GM23338 (cell line): ENCODE measurements around the gene CIC. TPM values are rescaled to one million over a fixed set of nuclear protein-coding genes. Genes with fewer than 3 reads are reported as not detected.

Experiments
- ATAC-seq: fragments of 200-7000 bp; cut with Tn5 transposase; 3 replicates; pipeline ENCODE4 v1.9.1; 2020
- DNase-seq: peaks from one replicate; pipeline ENCODE4 v3.0.0-alpha.2; 2015; ENCODE audit warnings: low spot score
- H2AFZ ChIP-seq: fragments of 200-600 bp; sonication (generic); 2 replicates; pipeline ENCODE4 v1.8.0; 2016; ENCODE audit warnings: antibody characterized with exemption, mild to moderate bottlenecking, moderate library complexity
- H3F3A ChIP-seq: fragments of 200-600 bp; sonication (generic); replicated peaks from 2 replicates; pipeline ENCODE4 v1.8.0; 2017; ENCODE audit warnings: antibody characterized with exemption, mixed run types, low read depth
- H3K27ac ChIP-seq: fragments of 200-600 bp; sonication (generic); 2 replicates; pipeline ENCODE4 v1.6.1; 2016; ENCODE audit warnings: low read depth
- H3K27me3 ChIP-seq: fragments of 200-600 bp; sonication (generic); 2 replicates; pipeline ENCODE4 v1.8.0; 2016; ENCODE audit warnings: mild to moderate bottlenecking, mixed run types, moderate library complexity; ENCODE audit not compliant: insufficient read depth
- H3K36me3 ChIP-seq: fragments of 200-600 bp; sonication (generic); 2 replicates; pipeline ENCODE4 v1.8.0; 2016; ENCODE audit warnings: mild to moderate bottlenecking; ENCODE audit not compliant: insufficient read depth
- H3K4me1 ChIP-seq: fragments of 200-600 bp; sonication (generic); 2 replicates; pipeline ENCODE4 v1.8.0; 2016; ENCODE audit warnings: mild to moderate bottlenecking, moderate library complexity; ENCODE audit not compliant: insufficient read depth
- H3K4me2 ChIP-seq: fragments of 200-600 bp; sonication (generic); 2 replicates; pipeline ENCODE4 v1.7.1; 2017; ENCODE audit warnings: mixed run types
- H3K4me3 ChIP-seq: fragments of 200-600 bp; sonication (generic); 2 replicates; pipeline ENCODE4 v1.6.1; 2016; ENCODE audit warnings: mixed run types
- H3K79me2 ChIP-seq: fragments of 200-600 bp; sonication (generic); replicated peaks from 2 replicates; pipeline ENCODE4 v1.8.0; 2017; ENCODE audit warnings: mild to moderate bottlenecking; ENCODE audit not compliant: insufficient read depth
- H3K9me2 ChIP-seq: fragments of 200-600 bp; sonication (generic); 2 replicates; pipeline ENCODE4 v1.8.0; 2017; ENCODE audit not compliant: insufficient read depth
- H4K20me1 ChIP-seq: fragments of 200-600 bp; sonication (generic); replicated peaks from 2 replicates; pipeline ENCODE4 v1.8.0; 2017; ENCODE audit warnings: mild to moderate bottlenecking; ENCODE audit not compliant: insufficient read depth
- H3K27ac Mint-ChIP-seq: 2 replicates; pipeline ENCODE4 v1.8.0; 2020; ENCODE audit warnings: inconsistent platforms, mild to moderate bottlenecking, moderate library complexity, mixed read lengths
- H3K27me3 Mint-ChIP-seq: 3 replicates; pipeline ENCODE4 v1.8.0; 2022; ENCODE audit warnings: low read depth, mild to moderate bottlenecking, moderate library complexity, mixed read lengths, inconsistent platforms; ENCODE audit not compliant: insufficient read depth, poor library complexity
- H3K36me3 Mint-ChIP-seq: 3 replicates; pipeline ENCODE4 v1.8.0; 2021; ENCODE audit warnings: low read depth, mild to moderate bottlenecking, inconsistent platforms, moderate library complexity, mixed read lengths
- H3K4me1 Mint-ChIP-seq: 3 replicates; pipeline ENCODE4 v1.8.0; 2020; ENCODE audit warnings: mild to moderate bottlenecking, inconsistent platforms, mixed read lengths
- H3K4me3 Mint-ChIP-seq: 3 replicates; pipeline ENCODE4 v1.8.0; 2021; ENCODE audit warnings: moderate library complexity, mild to moderate bottlenecking, inconsistent platforms, mixed read lengths
- H3K9me3 Mint-ChIP-seq: 3 replicates; pipeline ENCODE4 v1.8.0; 2020; ENCODE audit warnings: moderate library complexity, mild to moderate bottlenecking, inconsistent platforms, mixed read lengths
- EZH2phosphoT487 ChIP-seq: fragments of 200-600 bp; sonication (generic); IDR thresholded peaks from one replicate; pipeline ENCODE4 v1.8.1; 2018; ENCODE audit warnings: antibody characterized with exemption; ENCODE audit not compliant: unreplicated experiment
- NANOG ChIP-seq: IDR thresholded peaks from 2 replicates; pipeline ENCODE4 v1.6.1; 2016; ENCODE audit warnings: antibody characterized with exemption, borderline replicate concordance
- POLR2AphosphoS5 ChIP-seq: IDR thresholded peaks from 2 replicates; pipeline ENCODE4 v1.6.1; 2016; ENCODE audit warnings: antibody characterized with exemption, low read depth
- ZNF114 ChIP-seq: fragments of 250-450 bp; sonication (Bioruptor Pico); IDR thresholded peaks from 2 replicates; pipeline ENCODE4 v1.5.0; 2020; ENCODE audit warnings: mild to moderate bottlenecking, moderate library complexity
- ZNF331 ChIP-seq: fragments of 250-450 bp; sonication (Bioruptor Pico); IDR thresholded peaks from 2 replicates; pipeline ENCODE4 v1.5.0; 2020; ENCODE audit warnings: low read depth, mild to moderate bottlenecking, moderate library complexity
- polyA plus RNA-seq: library from polyadenylated mRNA; unstranded; fragments of >200 nt; fragmentation: Nextera tagmentation; extraction: Ambion mirVana; gene quantifications from 2 replicates; pipeline ENCODE4 v1.2.1, GENCODE V29; 2016
- total RNA-seq: library from RNA; depleted of rRNA; stranded (reverse); fragments of >200 nt; shearing (Covaris generic); gene quantifications from 2 replicates; pipeline ENCODE4 v1.2.3, GENCODE V29; 2014
- TF ChIP-seq, protein P1 (sequence below), 2 experiments: fragments of 200-600 bp in 1 of 2; sonication (generic) in 1 of 2; conservative IDR thresholded peaks; 2 replicates each; pipeline versions ENCODE4 v1.5.1 to v1.6.1; 2016 to 2017; ENCODE audit warnings: antibody characterized with exemption in 2 of 2, low read depth in 2 of 2, mild to moderate bottlenecking in 2 of 2, moderate library complexity in 1 of 2
- TF ChIP-seq, protein P2 (sequence below): IDR thresholded peaks from one replicate; pipeline ENCODE4 v1.6.1; 2018; ENCODE audit warnings: antibody characterized with exemption; ENCODE audit not compliant: unreplicated experiment
- TF ChIP-seq, protein P3 (sequence below): IDR thresholded peaks from 2 replicates; pipeline ENCODE4 v1.6.1; 2016; ENCODE audit warnings: antibody characterized with exemption

CIC gene
- total and polyA plus RNA-seq, 2 experiments from 2014 or later: 13.2 to 42.0 TPM

DNA sequence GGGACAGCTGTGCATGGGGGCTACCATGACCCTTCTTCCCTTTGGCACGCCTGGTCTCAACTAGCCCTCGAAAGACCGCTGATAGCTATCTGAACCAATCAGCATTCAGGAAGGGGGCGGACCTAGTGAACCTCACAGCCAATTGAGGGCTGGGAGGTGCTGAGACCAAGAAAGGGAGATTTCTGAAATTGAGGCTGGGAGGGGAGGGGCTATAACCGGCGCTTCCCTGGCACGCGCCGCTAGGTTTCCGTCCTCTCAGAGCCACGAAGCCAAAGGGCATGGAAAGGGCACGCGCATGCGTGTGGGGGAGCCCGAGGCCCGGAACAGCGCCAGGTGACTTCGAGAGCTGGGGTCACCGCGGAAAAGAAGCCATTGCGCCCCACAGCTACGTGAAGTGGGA, 37.6 kb downstream of the CIC start (continued):
- TF ChIP-seq, protein P1, sequence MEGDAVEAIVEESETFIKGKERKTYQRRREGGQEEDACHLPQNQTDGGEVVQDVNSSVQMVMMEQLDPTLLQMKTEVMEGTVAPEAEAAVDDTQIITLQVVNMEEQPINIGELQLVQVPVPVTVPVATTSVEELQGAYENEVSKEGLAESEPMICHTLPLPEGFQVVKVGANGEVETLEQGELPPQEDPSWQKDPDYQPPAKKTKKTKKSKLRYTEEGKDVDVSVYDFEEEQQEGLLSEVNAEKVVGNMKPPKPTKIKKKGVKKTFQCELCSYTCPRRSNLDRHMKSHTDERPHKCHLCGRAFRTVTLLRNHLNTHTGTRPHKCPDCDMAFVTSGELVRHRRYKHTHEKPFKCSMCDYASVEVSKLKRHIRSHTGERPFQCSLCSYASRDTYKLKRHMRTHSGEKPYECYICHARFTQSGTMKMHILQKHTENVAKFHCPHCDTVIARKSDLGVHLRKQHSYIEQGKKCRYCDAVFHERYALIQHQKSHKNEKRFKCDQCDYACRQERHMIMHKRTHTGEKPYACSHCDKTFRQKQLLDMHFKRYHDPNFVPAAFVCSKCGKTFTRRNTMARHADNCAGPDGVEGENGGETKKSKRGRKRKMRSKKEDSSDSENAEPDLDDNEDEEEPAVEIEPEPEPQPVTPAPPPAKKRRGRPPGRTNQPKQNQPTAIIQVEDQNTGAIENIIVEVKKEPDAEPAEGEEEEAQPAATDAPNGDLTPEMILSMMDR (conservative IDR thresholded peaks at IDR 0.05; ENCODE audit: low read depth in 2 of 2): no peak
- TF ChIP-seq, protein P2, sequence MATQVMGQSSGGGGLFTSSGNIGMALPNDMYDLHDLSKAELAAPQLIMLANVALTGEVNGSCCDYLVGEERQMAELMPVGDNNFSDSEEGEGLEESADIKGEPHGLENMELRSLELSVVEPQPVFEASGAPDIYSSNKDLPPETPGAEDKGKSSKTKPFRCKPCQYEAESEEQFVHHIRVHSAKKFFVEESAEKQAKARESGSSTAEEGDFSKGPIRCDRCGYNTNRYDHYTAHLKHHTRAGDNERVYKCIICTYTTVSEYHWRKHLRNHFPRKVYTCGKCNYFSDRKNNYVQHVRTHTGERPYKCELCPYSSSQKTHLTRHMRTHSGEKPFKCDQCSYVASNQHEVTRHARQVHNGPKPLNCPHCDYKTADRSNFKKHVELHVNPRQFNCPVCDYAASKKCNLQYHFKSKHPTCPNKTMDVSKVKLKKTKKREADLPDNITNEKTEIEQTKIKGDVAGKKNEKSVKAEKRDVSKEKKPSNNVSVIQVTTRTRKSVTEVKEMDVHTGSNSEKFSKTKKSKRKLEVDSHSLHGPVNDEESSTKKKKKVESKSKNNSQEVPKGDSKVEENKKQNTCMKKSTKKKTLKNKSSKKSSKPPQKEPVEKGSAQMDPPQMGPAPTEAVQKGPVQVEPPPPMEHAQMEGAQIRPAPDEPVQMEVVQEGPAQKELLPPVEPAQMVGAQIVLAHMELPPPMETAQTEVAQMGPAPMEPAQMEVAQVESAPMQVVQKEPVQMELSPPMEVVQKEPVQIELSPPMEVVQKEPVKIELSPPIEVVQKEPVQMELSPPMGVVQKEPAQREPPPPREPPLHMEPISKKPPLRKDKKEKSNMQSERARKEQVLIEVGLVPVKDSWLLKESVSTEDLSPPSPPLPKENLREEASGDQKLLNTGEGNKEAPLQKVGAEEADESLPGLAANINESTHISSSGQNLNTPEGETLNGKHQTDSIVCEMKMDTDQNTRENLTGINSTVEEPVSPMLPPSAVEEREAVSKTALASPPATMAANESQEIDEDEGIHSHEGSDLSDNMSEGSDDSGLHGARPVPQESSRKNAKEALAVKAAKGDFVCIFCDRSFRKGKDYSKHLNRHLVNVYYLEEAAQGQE: no peak
- TF ChIP-seq ZNF114 (CRISPR knock-in tag): no peak
- no peak for TF ChIP-seq NANOG
- TF ChIP-seq, protein P3, sequence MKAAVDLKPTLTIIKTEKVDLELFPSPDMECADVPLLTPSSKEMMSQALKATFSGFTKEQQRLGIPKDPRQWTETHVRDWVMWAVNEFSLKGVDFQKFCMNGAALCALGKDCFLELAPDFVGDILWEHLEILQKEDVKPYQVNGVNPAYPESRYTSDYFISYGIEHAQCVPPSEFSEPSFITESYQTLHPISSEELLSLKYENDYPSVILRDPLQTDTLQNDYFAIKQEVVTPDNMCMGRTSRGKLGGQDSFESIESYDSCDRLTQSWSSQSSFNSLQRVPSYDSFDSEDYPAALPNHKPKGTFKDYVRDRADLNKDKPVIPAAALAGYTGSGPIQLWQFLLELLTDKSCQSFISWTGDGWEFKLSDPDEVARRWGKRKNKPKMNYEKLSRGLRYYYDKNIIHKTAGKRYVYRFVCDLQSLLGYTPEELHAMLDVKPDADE: no peak

DNA sequence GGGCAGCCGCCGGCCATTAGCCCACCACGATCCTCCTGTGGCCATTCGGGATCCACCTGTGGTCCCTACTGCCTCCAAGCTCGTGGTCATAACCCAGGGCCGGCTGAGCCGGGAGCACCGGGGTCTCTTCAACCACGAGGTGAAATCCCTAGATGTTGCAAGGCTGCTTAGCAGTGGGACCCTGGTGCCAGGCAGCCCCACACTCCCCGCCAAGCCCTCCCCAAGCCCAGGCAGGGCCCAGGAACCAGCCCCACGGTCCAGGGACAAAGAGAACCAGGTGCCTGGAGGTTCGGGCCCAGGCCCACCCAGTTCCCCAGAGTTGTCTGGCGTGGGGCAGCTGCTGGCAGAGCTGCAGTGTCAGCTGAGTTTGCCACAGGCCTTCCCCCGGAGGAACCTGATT, 40.6 kb downstream of the CIC start:
- peaks cover 5% of the 10 kb centered on the region; the same call in 1 of the 2 replicates for H3K4me1 ChIP-seq
- H3F3A ChIP-seq: 0 out of 2 replicates have a peak, but pooled peaks cover 18% of the 10 kb centered on the region
- ATAC-seq (no peak), DNase-seq (no peak)
- no peak overlapping the region for H2AFZ ChIP-seq
- no peak overlapping the region for H3K27ac Mint-ChIP-seq
- no peak overlapping the region for H3K4me3 Mint-ChIP-seq
- no peaks in the 10 kb centered on the region for H3K9me2 ChIP-seq
- H3K27ac ChIP-seq: no peak overlapping the region
- TF ChIP-seq ZNF331 (CRISPR knock-in tag) (no peak), POLR2AphosphoS5 (no peak), EZH2phosphoT487 (no peak)
- TF ChIP-seq, protein P1 (conservative IDR thresholded peaks at IDR 0.05; ENCODE audit: low read depth in 2 of 2): no peak
- H4K20me1 ChIP-seq: no peaks in the 10 kb centered on the region
- no peak overlapping the region for H3K4me2 ChIP-seq
- no peaks in the 10 kb centered on the region for H3K36me3 ChIP-seq
- H3K27me3 ChIP-seq: peaks cover 23% of the 10 kb centered on the region
- peaks cover 39% of the 10 kb centered on the region for H3K27me3 Mint-ChIP-seq
- H3K9me3 Mint-ChIP-seq: no peaks in the 10 kb centered on the region; the same call in 2 of the 3 replicates
- no peak overlapping the region for H3K4me3 ChIP-seq
- no peaks in the 10 kb centered on the region for H3K36me3 Mint-ChIP-seq
- H3K4me1 Mint-ChIP-seq: peaks cover 10% of the 10 kb centered on the region
- H3K79me2 ChIP-seq: no peaks in the 10 kb centered on the region
